ENCODE measurements around the gene HOXA11. TPM values are rescaled to one million over a fixed set of nuclear protein-coding genes. Genes with fewer than 3 reads are reported as not detected.
A peak's percentile ranks its signal among the peaks of the same experiment; 100 is the strongest.

The HOXA11 gene
- total and polyA plus RNA-seq, 3 donors from 2014 or later, result 0.25 to 0.96 TPM; not detected in 1

GRCh38 chr7:27214239-27214950, 29.4 kb upstream of the HOXA11 start:
- peaks cover 4% of the 10 kb centered on the region for H3K27me3 ChIP-seq
- intact Hi-C loops (cut with DNase I; ENCODE audit: low total_unique reads), result no loop called here
- no peak for DNase-seq
- peaks cover 5% of the 10 kb centered on the region for H3K4me1 ChIP-seq
- no peaks in the 10 kb centered on the region for H3K9me3 ChIP-seq
- WGBS, 2 donors, result 54 to 55% methylated on average over 8 of the region's 8 CpGs
- no peak for TF ChIP-seq CTCF (IDR thresholded peaks at IDR 0.05)
- TF ChIP-seq POLR2A (IDR thresholded peaks at IDR 0.05), result no peak
- no peaks in the 10 kb centered on the region for H3K36me3 ChIP-seq (ENCODE audit: low read depth, missing control alignments)
- H3K27ac ChIP-seq, result no peak overlapping the region
- no peak overlapping the region for H3K4me3 ChIP-seq

GRCh38 chr7:27213433-27214238, 28.6 kb upstream of the HOXA11 start:
- DNase-seq, result no peak
- Histone ChIP-seq H3K36me3 (ENCODE audit: low read depth, missing control alignments) (no peaks in the 10 kb centered on the region), H3K27ac (no peak overlapping the region), H3K27me3 (peaks cover 4% of the 10 kb centered on the region), H3K4me1 (peaks cover 5% of the 10 kb centered on the region), H3K4me3 (peak overlapping the region; percentile 6 to 29), H3K9me3 (no peaks in the 10 kb centered on the region)
- intact Hi-C loops (cut with DNase I; ENCODE audit: low total_unique reads), result no loop called here
- 29 to 37% methylated on average over 33 to 50 of the region's 50 CpGs for WGBS, 2 donors
- TF ChIP-seq CTCF (IDR thresholded peaks at IDR 0.05), result no peak
- no peak for TF ChIP-seq POLR2A (IDR thresholded peaks at IDR 0.05)

GRCh38 chr7:27212497-27213432, 27.7 kb upstream of the HOXA11 start:
- H3K9me3 ChIP-seq, result no peaks in the 10 kb centered on the region

More at GRCh38 chr7:27212497-27213432, 27.7 kb upstream of the HOXA11 start:
- H3K4me1 ChIP-seq, result peaks cover 5% of the 10 kb centered on the region
- peaks cover 4% of the 10 kb centered on the region for H3K27me3 ChIP-seq
- WGBS, 2 donors, result 10 to 13% methylated on average over 51 to 52 of the region's 52 CpGs
- H3K36me3 ChIP-seq (ENCODE audit: low read depth, missing control alignments), result no peaks in the 10 kb centered on the region
- TF ChIP-seq POLR2A (IDR thresholded peaks at IDR 0.05) (no peak), CTCF (IDR thresholded peaks at IDR 0.05) (peak in 1 of 3 experiments; percentile 8)
- intact Hi-C loops (cut with DNase I; ENCODE audit: low total_unique reads), result no loop called here
- peak overlapping the region; percentile 6 to 29 for H3K4me3 ChIP-seq
- H3K27ac ChIP-seq, result no peak overlapping the region
- DNase-seq, result no peak
